Mammary epithelial cell (primary cell): ENCODE data around the gene RGS5.

Experiments used
- CTCF ChIP-seq, 2 donors: IDR thresholded peaks in 1 of 2; conservative IDR thresholded peaks in 1 of 2; 2 replicates each; pipeline ENCODE4 v1.5.1; 2011 to 2012; ENCODE audit warnings: inconsistent platforms in 2 of 2, low read length in 2 of 2, mild to moderate bottlenecking in 2 of 2, control low read depth in 1 of 2, low read depth in 1 of 2; ENCODE audit not compliant: insufficient read depth in 1 of 2; ENCODE audit errors: extremely low read depth in 1 of 2
- EZH2 ChIP-seq: IDR thresholded peaks from 2 replicates; pipeline ENCODE4 v1.6.1; 2012; ENCODE audit warnings: low read length, inconsistent platforms, borderline replicate concordance

DNA sequence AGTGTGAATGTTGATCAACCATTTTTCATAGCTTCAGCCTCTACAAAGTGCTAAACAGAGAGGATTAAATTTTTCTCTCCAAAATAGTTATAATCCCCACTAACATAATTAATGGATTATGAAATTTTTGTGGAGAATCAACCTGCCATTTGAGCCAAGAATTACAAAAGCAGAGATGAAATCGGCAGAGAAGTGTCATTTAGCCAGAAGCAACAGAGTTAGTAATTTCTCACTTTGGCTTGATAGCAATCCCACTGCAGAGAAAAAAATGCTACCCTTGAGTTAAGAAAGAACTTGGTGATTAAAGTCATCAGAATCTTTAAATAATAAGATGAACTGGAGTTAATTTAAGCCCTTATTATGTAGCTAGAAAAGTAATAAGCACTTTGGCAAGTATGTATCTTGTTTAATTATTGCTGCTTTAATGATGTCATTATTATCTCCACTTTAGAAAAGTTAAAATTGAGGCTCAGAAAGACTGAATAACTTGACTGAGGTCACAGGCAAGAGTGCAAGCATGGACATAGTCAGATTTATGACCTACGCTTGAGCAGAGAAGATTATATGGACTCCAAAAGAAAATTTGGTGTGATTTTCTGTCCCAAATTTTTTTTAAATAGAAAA is 96.2 kb downstream of the RGS5 start:
- TF ChIP-seq CTCF (conservative IDR thresholded peaks at IDR 0.05 in 1 of 2, IDR thresholded peaks at IDR 0.05 in 1 of 2; ENCODE audit: extremely low read depth in 1 of 2, insufficient read depth in 1 of 2, low read depth in 1 of 2, low read length in 2 of 2), result no peak
- TF ChIP-seq EZH2, result no peak
